A549 (cell line): ENCODE data around the gene KARS1. TPM values are rescaled to one million over a fixed set of nuclear protein-coding genes. Genes with fewer than 3 reads are reported as not detected.

Experiments used
- ATAC-seq, 2 experiments: fragments of 200-7000 bp in 1 of 2; fragments of >200 bp in 1 of 2; cut with Nextera tagmentation in 1 of 2; cut with Tn5 transposase in 1 of 2; 3 replicates each; pipeline versions ENCODE4 v1.8.0 to v1.9.1; 2018 to 2020; ENCODE audit warnings: mild to moderate bottlenecking in 1 of 2, moderate library complexity in 1 of 2
- CTCF ChIA-PET: fragments of 300-600 bp; sonication (Branson Sonifier 250); formaldehyde crosslinking; extraction: SDS; loops from one replicate; lab custom pipeline; 2021; ENCODE audit warnings: antibody characterized with exemption, inconsistent platforms; lab: Yijun Ruan, JAX
- POLR2A ChIA-PET: fragments of 350-600 bp; formaldehyde crosslinking; extraction: SDS; loops from one replicate; lab custom pipeline; 2021; ENCODE audit warnings: antibody characterized with exemption, inconsistent platforms; lab: Yijun Ruan, JAX
- DNase-seq, 2 experiments: peaks; one replicate each; pipeline versions ENCODE4 v3.0.0 to v3.0.0-alpha.2; 2011 to 2016; ENCODE audit warnings: low read depth in 1 of 2, low spot score in 1 of 2
- FAIRE-seq: peaks from 2 replicates; lab custom pipeline; 2011; peaks lifted over from hg19 to GRCh38; lab: Jason Lieb, UNC
- H3K27ac ChIP-seq, 2 experiments: fragments of >200 bp; sonication (Bioruptor Twin); formaldehyde crosslinking; 3 replicates each; pipeline ENCODE4 v1.5.1; 2016 to 2017
- H3K4me1 ChIP-seq: fragments of >200 bp; sonication (Bioruptor Twin); formaldehyde crosslinking; 3 replicates; pipeline ENCODE4 v1.6.1; 2016
- H3K4me2 ChIP-seq: fragments of >200 bp; sonication (Bioruptor Twin); formaldehyde crosslinking; 3 replicates; pipeline ENCODE4 v1.6.1; 2016
- H3K4me3 ChIP-seq: fragments of >200 bp; sonication (Bioruptor Twin); formaldehyde crosslinking; 3 replicates; pipeline ENCODE4 v1.5.1; 2016
- H3K9me3 ChIP-seq: fragments of >200 bp; sonication (Bioruptor Twin); formaldehyde crosslinking; 3 replicates; pipeline ENCODE4 v1.6.1; 2016
- CBX8 ChIP-seq: fragments of 200-600 bp; sonication (generic); IDR thresholded peaks from 2 replicates; pipeline ENCODE4 v1.6.1; 2016
- CHD2 ChIP-seq: fragments of 150-350 bp; IDR thresholded peaks from 2 replicates; pipeline ENCODE4 v1.6.1; 2014; ENCODE audit warnings: low read length; ENCODE audit not compliant: partially characterized antibody
- E2F6 ChIP-seq: IDR thresholded peaks from 2 replicates; pipeline ENCODE4 v1.6.1; 2012; ENCODE audit warnings: low read depth, borderline replicate concordance
- EHF ChIP-seq: fragments of 250-450 bp; sonication (Bioruptor Pico); IDR thresholded peaks from 2 replicates; pipeline ENCODE4 v1.5.0; 2020; ENCODE audit warnings: mild to moderate bottlenecking
- FOSB ChIP-seq: fragments of 250-450 bp; sonication (Bioruptor Pico); IDR thresholded peaks from 2 replicates; pipeline ENCODE4 v1.5.0; 2020; ENCODE audit warnings: mild to moderate bottlenecking, moderate library complexity
- FOXS1 ChIP-seq: fragments of 250-450 bp; sonication (Bioruptor Pico); IDR thresholded peaks from 2 replicates; pipeline ENCODE4 v1.5.0; 2020; ENCODE audit warnings: mild to moderate bottlenecking, moderate library complexity
- HDAC2 ChIP-seq: fragments of 200-600 bp; sonication (generic); IDR thresholded peaks from 2 replicates; pipeline ENCODE4 v1.6.1; 2016
- HES2 ChIP-seq: fragments of >200 bp; sonication (Bioruptor Twin); formaldehyde crosslinking; IDR thresholded peaks from 2 replicates; pipeline ENCODE4 v1.6.1; 2016
- HMGXB4 ChIP-seq: fragments of 250-450 bp; sonication (Bioruptor Pico); IDR thresholded peaks from 2 replicates; pipeline ENCODE4 v1.5.0; 2021; ENCODE audit warnings: mild to moderate bottlenecking, moderate library complexity, borderline replicate concordance
- MAX ChIP-seq: IDR thresholded peaks from 2 replicates; pipeline ENCODE4 v1.6.1; 2012
- MAZ ChIP-seq: fragments of 150-350 bp; IDR thresholded peaks from 2 replicates; pipeline ENCODE4 v1.6.1; 2014; ENCODE audit warnings: antibody characterized with exemption, low read depth, low read length, borderline replicate concordance
- MYC ChIP-seq: IDR thresholded peaks from 2 replicates; pipeline ENCODE4 v1.6.1; 2012; ENCODE audit warnings: mild to moderate bottlenecking, inconsistent platforms, low read length, improper control_type of control experiment, borderline replicate concordance
- PHF8 ChIP-seq: fragments of 200-600 bp; sonication (generic); IDR thresholded peaks from 2 replicates; pipeline ENCODE4 v1.6.1; 2016; ENCODE audit warnings: low read depth, mild to moderate bottlenecking, antibody characterized with exemption, moderate library complexity, borderline replicate concordance
- RAD21 ChIP-seq, 2 experiments: fragments of >200 bp in 1 of 2; sonication (Bioruptor Twin) in 1 of 2; formaldehyde crosslinking in 1 of 2; IDR thresholded peaks in 1 of 2; conservative IDR thresholded peaks in 1 of 2; 2 replicates in 1 of 2; 3 replicates in 1 of 2; pipeline ENCODE4 v1.6.1; 2012 to 2018; ENCODE audit warnings: inconsistent platforms in 1 of 2
- REST ChIP-seq: fragments of 200-600 bp; sonication (generic); IDR thresholded peaks from 2 replicates; pipeline ENCODE4 v1.6.1; 2016; ENCODE audit warnings: antibody characterized with exemption, mild to moderate bottlenecking, moderate library complexity
- SMC3 ChIP-seq: fragments of >200 bp; sonication (Bioruptor Twin); formaldehyde crosslinking; IDR thresholded peaks from 3 replicates; pipeline ENCODE4 v1.6.1; 2018; ENCODE audit warnings: inconsistent platforms
- ZSCAN20 ChIP-seq: fragments of 250-450 bp; sonication (Bioruptor Pico); IDR thresholded peaks from 2 replicates; pipeline ENCODE4 v1.8.0; 2022; ENCODE audit warnings: mild to moderate bottlenecking, moderate library complexity
- WGBS: methylation state at CpG from one replicate; pipeline ENCODE4 v1.1.6; 2017; ENCODE audit errors: missing lambda C conversion rate; 5-methylcytosine and 5-hydroxymethylcytosine counted together
- polyA plus RNA-seq, 4 experiments: library from polyadenylated mRNA; depleted of rRNA in 3 of 4; stranded (reverse); fragments of >200 nt; fragmentation: RNase III in 1 of 4; extraction: RNeasy Plus Mini Kit Qiagen cat#74134 plus additional on column Dnase treatment in 1 of 4; gene quantifications; 2 replicates in 3 of 4; 3 replicates in 1 of 4; pipeline ENCODE4 v1.2.3, GENCODE V29; 2011 to 2017

KARS1 gene
- polyA plus RNA-seq, 2 of the 4 experiments (the other 2 are of a cell fraction): 146 to 211 TPM

GRCh38 chr16:75676909-75677308 lies 29.4 kb upstream of the KARS1 start, which contains the start of gene CPHXL2:
TSS of gene CPHXL2 (minus strand) at chr16:75677009. CDS start at chr16:75676999, 10 bp downstream.
- FAIRE-seq: no peak
- no peak for ATAC-seq
- H3K9me3 ChIP-seq: no peaks in the 10 kb centered on the region
- H3K4me1 ChIP-seq: no peaks in the 10 kb centered on the region
- POLR2A ChIA-PET: no interaction called here
- no peak within 1 kb of the TSS for H3K27ac ChIP-seq
- no peak within 1 kb of the TSS for H3K4me2 ChIP-seq
- TF ChIP-seq EHF (CRISPR knock-in tag) (no peak), REST (no peak), PHF8 (no peak), CHD2 (no peak), FOXS1 (CRISPR knock-in tag) (no peak), HMGXB4 (CRISPR knock-in tag) (no peak), MAX (no peak), HDAC2 (no peak), HES2 (no peak), FOSB (CRISPR knock-in tag) (no peak), E2F6 (no peak), MAZ (no peak), CBX8 (no peak), ZSCAN20 (CRISPR knock-in tag) (no peak)
- WGBS: 52% methylated on average over 4 of the region's 4 CpGs
- no peak for DNase-seq
- no peak within 1 kb of the TSS for H3K4me3 ChIP-seq
- CTCF ChIA-PET: interaction anchor here (0.6 to 1.0 kb wide), 2 partner anchors 19 to 40 kb away, joined by 3 to 4 read pairs; no protein-coding TSS in a partner anchor

- FAIRE-seq (no peak), DNase-seq (no peak), ATAC-seq (no peak)
- Histone ChIP-seq H3K4me2 (no peak overlapping the region), H3K4me1 (no peaks in the 10 kb centered on the region), H3K4me3 (no peak overlapping the region), H3K9me3 (no peaks in the 10 kb centered on the region), H3K27ac (no peak overlapping the region)
- TF ChIP-seq CBX8 (no peak), SMC3 (no peak), FOXS1 (CRISPR knock-in tag) (no peak), RAD21 (conservative IDR thresholded peaks at IDR 0.05 in 1 of 2, IDR thresholded peaks at IDR 0.05 in 1 of 2) (no peak), EHF (CRISPR knock-in tag) (no peak), MYC (no peak)
- POLR2A ChIA-PET: no interaction called here
- CTCF ChIA-PET: interaction anchor here (0.6 kb wide), 1 partner anchor 1195 kb away, joined by 3 read pairs; no protein-coding TSS in a partner anchor
Observed at GRCh38 chr16:75667503-75667902, 20.0 kb upstream of the KARS1 start.
